Measurements from ENCODE around the gene VWA5B1. TPM values are rescaled to one million over a fixed set of nuclear protein-coding genes. Genes with fewer than 3 reads are reported as not detected.

Gene VWA5B1
- total RNA-seq, 1 donor from 2014 or later = not detected

DNA sequence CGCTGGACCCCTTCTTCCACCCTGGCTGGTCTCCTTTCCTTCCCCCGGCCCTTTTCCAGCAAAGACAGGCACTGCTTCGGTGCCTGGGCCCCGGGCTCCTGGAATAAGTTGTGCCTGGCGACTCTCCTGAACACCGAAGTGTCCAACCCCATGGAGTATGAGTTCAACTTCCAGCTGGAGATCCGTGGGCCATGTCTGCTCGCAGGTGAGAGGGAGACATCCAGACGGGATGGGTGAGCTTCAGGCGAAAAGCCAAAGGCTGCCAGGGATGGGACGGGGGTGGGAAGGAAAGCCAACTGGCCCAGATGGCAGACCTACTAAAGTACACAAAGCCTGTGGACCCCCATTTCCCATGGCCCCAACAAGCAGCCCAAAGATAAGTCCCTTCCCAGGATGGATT, 26.8 kb downstream of the VWA5B1 start:
- TF ChIP-seq, protein P1, sequence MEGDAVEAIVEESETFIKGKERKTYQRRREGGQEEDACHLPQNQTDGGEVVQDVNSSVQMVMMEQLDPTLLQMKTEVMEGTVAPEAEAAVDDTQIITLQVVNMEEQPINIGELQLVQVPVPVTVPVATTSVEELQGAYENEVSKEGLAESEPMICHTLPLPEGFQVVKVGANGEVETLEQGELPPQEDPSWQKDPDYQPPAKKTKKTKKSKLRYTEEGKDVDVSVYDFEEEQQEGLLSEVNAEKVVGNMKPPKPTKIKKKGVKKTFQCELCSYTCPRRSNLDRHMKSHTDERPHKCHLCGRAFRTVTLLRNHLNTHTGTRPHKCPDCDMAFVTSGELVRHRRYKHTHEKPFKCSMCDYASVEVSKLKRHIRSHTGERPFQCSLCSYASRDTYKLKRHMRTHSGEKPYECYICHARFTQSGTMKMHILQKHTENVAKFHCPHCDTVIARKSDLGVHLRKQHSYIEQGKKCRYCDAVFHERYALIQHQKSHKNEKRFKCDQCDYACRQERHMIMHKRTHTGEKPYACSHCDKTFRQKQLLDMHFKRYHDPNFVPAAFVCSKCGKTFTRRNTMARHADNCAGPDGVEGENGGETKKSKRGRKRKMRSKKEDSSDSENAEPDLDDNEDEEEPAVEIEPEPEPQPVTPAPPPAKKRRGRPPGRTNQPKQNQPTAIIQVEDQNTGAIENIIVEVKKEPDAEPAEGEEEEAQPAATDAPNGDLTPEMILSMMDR (IDR thresholded peaks at IDR 0.05) = no peak

DNA sequence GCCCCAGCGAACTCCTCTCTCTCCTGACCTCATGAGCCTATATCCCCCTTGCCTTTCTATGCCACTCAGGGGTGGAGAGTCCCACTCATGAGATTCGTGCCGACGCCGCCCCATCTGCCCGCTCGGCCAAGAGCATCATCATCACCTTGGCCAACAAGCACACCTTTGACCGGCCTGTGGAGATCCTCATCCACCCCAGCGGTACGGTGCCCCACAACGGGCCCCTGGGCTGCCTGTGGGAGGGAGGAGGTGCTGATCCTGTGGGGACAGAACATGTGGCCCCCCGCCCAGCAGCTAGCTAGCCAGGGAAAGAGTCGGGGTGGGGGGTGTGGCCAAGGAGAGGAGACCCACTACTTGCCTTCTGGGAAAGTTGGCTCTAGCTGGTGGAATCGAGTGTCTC, 27.8 kb downstream of the VWA5B1 start:
- TF ChIP-seq, protein P1 (IDR thresholded peaks at IDR 0.05) = no peak
- DNase-seq (no peak), ATAC-seq (ENCODE audit: low read depth) (no peak)
- POLR2A ChIA-PET = no interaction called here
- Mint-ChIP-seq H3K27me3 (peaks cover 15% of the 10 kb centered on the region), H3K4me1 (peaks cover 12% of the 10 kb centered on the region), H3K27ac (no peak overlapping the region), H3K9me3 (no peaks in the 10 kb centered on the region), H3K36me3 (ENCODE audit: low read depth) (no peaks in the 10 kb centered on the region), H3K4me3 (no peak overlapping the region)
- intact Hi-C loops (cut with micrococcal nuclease) = no loop called here
- CTCF ChIA-PET = no interaction called here

More for the DNA sequence above, 26.8 kb downstream of the VWA5B1 start:
- CTCF ChIA-PET = interaction anchor here (0.6 kb wide), 1 partner anchor 20 kb away, joined by 4 read pairs; no protein-coding TSS in a partner anchor
- intact Hi-C loops (cut with micrococcal nuclease) = no loop called here
- H3K27ac Mint-ChIP-seq = no peak overlapping the region
- ATAC-seq (ENCODE audit: low read depth) (no peak), DNase-seq (no peak)
- peaks cover 10% of the 10 kb centered on the region for H3K4me1 Mint-ChIP-seq
- no peak overlapping the region for H3K4me3 Mint-ChIP-seq
- H3K36me3 Mint-ChIP-seq (ENCODE audit: low read depth) = no peaks in the 10 kb centered on the region
- no peaks in the 10 kb centered on the region for H3K9me3 Mint-ChIP-seq
- POLR2A ChIA-PET = no interaction called here
- H3K27me3 Mint-ChIP-seq = peaks cover 10% of the 10 kb centered on the region

DNA sequence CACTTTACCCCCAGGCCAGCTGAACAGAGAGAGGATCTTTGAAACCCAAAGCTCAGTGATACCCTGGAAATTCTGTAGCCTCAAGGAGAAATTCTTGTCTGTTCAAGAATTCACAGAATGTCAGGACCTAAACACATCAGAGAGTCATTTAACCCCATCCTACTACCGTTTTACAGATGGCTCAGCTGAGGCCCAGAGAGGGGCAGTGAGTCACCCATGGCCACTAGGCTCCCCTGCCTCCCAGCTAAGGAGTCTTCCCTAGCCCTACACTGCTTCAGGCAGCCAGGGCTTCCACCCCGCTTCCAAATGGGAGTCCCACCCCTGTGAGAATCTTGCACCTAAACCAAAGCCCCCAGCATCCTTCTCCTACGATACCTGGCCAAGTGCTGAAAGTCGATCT, 28.3 kb downstream of the VWA5B1 start:
- ChIA-PET CTCF (no interaction called here), POLR2A (no interaction called here)
- intact Hi-C loops (cut with micrococcal nuclease) = no loop called here
- H3K9me3 Mint-ChIP-seq = no peaks in the 10 kb centered on the region
- H3K36me3 Mint-ChIP-seq (ENCODE audit: low read depth) = no peaks in the 10 kb centered on the region
- TF ChIP-seq, protein P1 (IDR thresholded peaks at IDR 0.05) = no peak
- no peak for ATAC-seq (ENCODE audit: low read depth)
- H3K27me3 Mint-ChIP-seq = peaks cover 13% of the 10 kb centered on the region
- no peak for DNase-seq
- no peak overlapping the region for H3K27ac Mint-ChIP-seq
- H3K4me3 Mint-ChIP-seq = no peak overlapping the region
- peaks cover 12% of the 10 kb centered on the region for H3K4me1 Mint-ChIP-seq

DNA sequence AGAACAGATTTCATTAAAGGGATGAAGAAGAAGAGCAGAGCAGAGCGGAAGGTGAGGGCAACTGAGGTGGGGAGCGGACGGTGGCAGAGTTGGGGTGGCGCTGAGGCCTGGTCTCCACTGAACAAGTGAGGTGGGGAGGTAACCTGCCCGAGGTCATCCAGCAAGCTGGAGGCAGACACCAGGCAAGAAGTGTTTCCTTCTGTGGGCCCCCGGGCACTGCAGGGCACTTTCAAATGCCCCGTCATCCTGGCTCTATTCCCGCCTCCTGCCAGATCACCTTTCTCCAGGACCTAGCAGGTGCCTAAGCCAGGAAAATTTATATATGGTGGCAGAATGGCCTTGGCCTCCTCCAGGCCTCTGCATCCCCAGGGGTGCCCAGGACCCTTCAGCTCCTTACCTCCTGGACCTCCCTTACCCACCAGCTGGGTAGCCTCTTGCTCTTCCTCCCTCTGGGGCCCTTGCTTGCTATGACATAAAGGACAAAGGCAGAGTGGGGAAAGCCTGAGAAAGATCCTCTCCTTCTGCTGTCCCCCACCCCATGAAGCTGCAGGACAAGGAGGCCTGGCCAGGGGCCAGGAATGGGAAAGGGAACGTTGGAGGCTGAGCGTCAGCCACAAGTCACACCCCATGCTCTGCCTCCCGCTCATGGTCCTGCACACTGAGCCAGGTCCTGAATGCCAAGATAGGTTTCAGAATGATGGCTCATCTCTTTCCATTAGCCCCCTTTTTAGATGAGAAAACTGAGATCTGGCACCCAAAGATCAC, 29.0 kb downstream of the VWA5B1 start:
- ChIA-PET POLR2A (no interaction called here), CTCF (no interaction called here)
- TF ChIP-seq, protein P1 (IDR thresholded peaks at IDR 0.05) = no peak
- Mint-ChIP-seq H3K4me1 (peaks cover 12% of the 10 kb centered on the region), H3K27ac (no peak overlapping the region), H3K9me3 (no peaks in the 10 kb centered on the region), H3K36me3 (ENCODE audit: low read depth) (no peaks in the 10 kb centered on the region), H3K27me3 (peaks cover 16% of the 10 kb centered on the region), H3K4me3 (no peak overlapping the region)
- ATAC-seq (ENCODE audit: low read depth) (no peak), DNase-seq (no peak)
- intact Hi-C loops (cut with micrococcal nuclease) = no loop called here

DNA sequence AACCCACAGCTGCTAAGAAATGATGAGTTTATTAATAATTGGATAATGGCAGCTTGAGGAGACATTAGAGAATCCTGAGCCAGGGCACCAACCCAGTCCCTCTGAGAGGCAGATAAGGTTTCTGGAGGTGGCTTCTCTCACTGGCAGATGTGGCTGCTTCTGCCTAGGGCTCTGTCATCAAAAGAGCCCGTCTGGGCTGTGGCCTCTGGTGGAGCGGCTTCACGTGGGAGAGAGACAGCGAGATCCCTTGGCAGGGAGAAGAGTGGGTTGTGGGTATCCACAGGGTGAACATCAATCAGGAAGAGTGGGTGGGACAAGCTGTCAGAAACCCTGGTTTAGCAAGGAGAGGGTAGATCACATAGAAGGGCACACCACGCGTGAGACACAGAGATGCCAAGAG, 30.0 kb downstream of the VWA5B1 start:
- TF ChIP-seq, protein P1 (IDR thresholded peaks at IDR 0.05) = no peak
- Mint-ChIP-seq H3K4me3 (no peak overlapping the region), H3K27me3 (peaks cover 19% of the 10 kb centered on the region), H3K27ac (no peak overlapping the region), H3K9me3 (no peaks in the 10 kb centered on the region), H3K4me1 (peaks cover 12% of the 10 kb centered on the region), H3K36me3 (ENCODE audit: low read depth) (no peaks in the 10 kb centered on the region)
- ATAC-seq (ENCODE audit: low read depth) = no peak
- POLR2A ChIA-PET = no interaction called here
- CTCF ChIA-PET = no interaction called here
- no peak for DNase-seq
- intact Hi-C loops (cut with micrococcal nuclease) = no loop called here

Measured in activated B cell treated with CpG ODN at 0.5 μM for 24 hours (primary cell).